ENCODE data around the gene VIP.

The VIP gene

GRCh38 chr6:152783217-152783878, 32.8 kb downstream of the VIP start:
- DNase-seq, result no peak

- no peak for DNase-seq
These were observed 44.1 kb downstream of the VIP start for GRCh38 chr6:152794696-152795095.

GRCh38 chr6:152804150-152804549, 53.6 kb downstream of the VIP start:
- DNase-seq, result no peak
